K562 (cell line): ENCODE measurements around the gene IFT27. TPM values are rescaled to one million over a fixed set of nuclear protein-coding genes. Genes with fewer than 3 reads are reported as not detected.

Experiments
- polyA plus RNA-seq, 8 experiments: library from polyadenylated mRNA; depleted of rRNA in 4 of 8; stranded (reverse) in 5 of 8; unstranded in 3 of 8; fragments of >200 nt; fragmentation: Nextera tagmentation in 2 of 8; fragmentation: Illumina TruSeq in 1 of 8; extraction: Ambion mirVana in 2 of 8; extraction: Trizol in 1 of 8; gene quantifications; 2 replicates each; pipeline versions ENCODE4 v1.2.1 to v1.2.3, GENCODE V29; 2011 to 2014; ENCODE audit warnings: inconsistent platforms in 1 of 8, missing spikeins in 1 of 8
- total RNA-seq, 7 experiments: library from RNA; depleted of rRNA in 6 of 7; stranded (reverse); fragments of >200 nt in 6 of 7; fragmentation: Illumina TruSeq in 2 of 7; extraction: Trizol in 2 of 7; gene quantifications; 2 replicates each; pipeline versions ENCODE4 v1.2.1 to v1.2.3, GENCODE V29; 2011 to 2021; ENCODE audit warnings: low replicate concordance in 1 of 7

IFT27 gene
- total and polyA plus RNA-seq, 9 of the 15 experiments (the other 6 are each of a cell fraction or from before 2014, with no cell fraction given): 0.01 to 1.4 (median 0.14) TPM; not detected in 1

Other genes starting within 250 kb of the IFT27 start
- 279 and 290 TPM in 2 replicates for gene EIF3D, start 247.0 kb downstream of the IFT27 start, total RNA-seq (2014; rRNA removed)
- 256 and 278 TPM in 2 replicates for gene EIF3D, start 247.0 kb downstream of the IFT27 start, total RNA-seq (2014; rRNA removed; fragmentation: Illumina TruSeq; extraction: Trizol)
- 265 and 279 TPM in 2 replicates for gene EIF3D, start 247.0 kb downstream of the IFT27 start, total RNA-seq (2015; rRNA removed; fragmentation: Illumina TruSeq; extraction: Trizol)
- 191 and 207 TPM in 2 replicates for gene EIF3D, start 247.0 kb downstream of the IFT27 start, total RNA-seq (2021)
- gene EIF3D, start 247.0 kb downstream of the IFT27 start, polyA plus RNA-seq (2011; rRNA removed): 397 and 422 TPM in 2 replicates
- 368 and 398 TPM in 2 replicates for gene EIF3D, start 247.0 kb downstream of the IFT27 start, polyA plus RNA-seq (2014; fragmentation: Illumina TruSeq; extraction: Trizol)
- 100 to 1,000 TPM; 199 to 351 TPM for gene EIF3D, start 247.0 kb downstream of the IFT27 start, polyA plus RNA-seq (2014; fragmentation: Nextera tagmentation; extraction: Ambion mirVana)
- gene EIF3D, start 247.0 kb downstream of the IFT27 start, polyA plus RNA-seq (2014; rRNA removed): 278 and 293 TPM in 2 replicates
- not detected in 2 replicates for gene CACNG2, start 72.4 kb downstream of the IFT27 start, total RNA-seq (2014; rRNA removed)
- not detected in 2 replicates for gene CACNG2, start 72.4 kb downstream of the IFT27 start, total RNA-seq (2014; rRNA removed; fragmentation: Illumina TruSeq; extraction: Trizol)
- gene CACNG2, start 72.4 kb downstream of the IFT27 start, total RNA-seq (2015; rRNA removed; fragmentation: Illumina TruSeq; extraction: Trizol): not detected in 2 replicates
- gene CACNG2, start 72.4 kb downstream of the IFT27 start, total RNA-seq (2021): not detected in 2 replicates
- not detected in 2 replicates for gene CACNG2, start 72.4 kb downstream of the IFT27 start, polyA plus RNA-seq (2011; rRNA removed)
- gene CACNG2, start 72.4 kb downstream of the IFT27 start, polyA plus RNA-seq (2014; fragmentation: Illumina TruSeq; extraction: Trizol): not detected in 2 replicates
- gene CACNG2, start 72.4 kb downstream of the IFT27 start, polyA plus RNA-seq (2014; fragmentation: Nextera tagmentation; extraction: Ambion mirVana): not detected
- not detected in 2 replicates for gene CACNG2, start 72.4 kb downstream of the IFT27 start, polyA plus RNA-seq (2014; rRNA removed)
- gene PVALB, start 40.9 kb upstream of the IFT27 start, total RNA-seq (2014; rRNA removed): not detected in 2 replicates
- not detected in 2 replicates for gene PVALB, start 40.9 kb upstream of the IFT27 start, total RNA-seq (2014; rRNA removed; fragmentation: Illumina TruSeq; extraction: Trizol)
- gene PVALB, start 40.9 kb upstream of the IFT27 start, total RNA-seq (2015; rRNA removed; fragmentation: Illumina TruSeq; extraction: Trizol): not detected in 2 replicates
- not detected in 2 replicates for gene PVALB, start 40.9 kb upstream of the IFT27 start, total RNA-seq (2021)
- gene PVALB, start 40.9 kb upstream of the IFT27 start, polyA plus RNA-seq (2011; rRNA removed): not detected in 2 replicates
- not detected in 2 replicates for gene PVALB, start 40.9 kb upstream of the IFT27 start, polyA plus RNA-seq (2014; fragmentation: Illumina TruSeq; extraction: Trizol)
- not detected for gene PVALB, start 40.9 kb upstream of the IFT27 start, polyA plus RNA-seq (2014; fragmentation: Nextera tagmentation; extraction: Ambion mirVana)
- not detected in 2 replicates for gene PVALB, start 40.9 kb upstream of the IFT27 start, polyA plus RNA-seq (2014; rRNA removed)
- 0.53 and 0.95 TPM in 2 replicates for gene NCF4, start 84.9 kb upstream of the IFT27 start, total RNA-seq (2014; rRNA removed)
- 0.13 and 0.33 TPM in 2 replicates for gene NCF4, start 84.9 kb upstream of the IFT27 start, total RNA-seq (2014; rRNA removed; fragmentation: Illumina TruSeq; extraction: Trizol)
- gene NCF4, start 84.9 kb upstream of the IFT27 start, total RNA-seq (2015; rRNA removed; fragmentation: Illumina TruSeq; extraction: Trizol): 0.58 and 0.79 TPM in 2 replicates
- gene NCF4, start 84.9 kb upstream of the IFT27 start, total RNA-seq (2021): 0.18 and 0.56 TPM in 2 replicates
- 0.42 and 0.87 TPM in 2 replicates for gene NCF4, start 84.9 kb upstream of the IFT27 start, polyA plus RNA-seq (2011; rRNA removed)
- 0.55 and 0.66 TPM in 2 replicates for gene NCF4, start 84.9 kb upstream of the IFT27 start, polyA plus RNA-seq (2014; fragmentation: Illumina TruSeq; extraction: Trizol)
- under 1 TPM; 0.04 to 0.15 TPM for gene NCF4, start 84.9 kb upstream of the IFT27 start, polyA plus RNA-seq (2014; fragmentation: Nextera tagmentation; extraction: Ambion mirVana)
- 0.20 and 0.42 TPM in 2 replicates for gene NCF4, start 84.9 kb upstream of the IFT27 start, polyA plus RNA-seq (2014; rRNA removed)
- gene CSF2RB, start 137.5 kb upstream of the IFT27 start, total RNA-seq (2014; rRNA removed): 0.36 and 0.61 TPM in 2 replicates
- gene CSF2RB, start 137.5 kb upstream of the IFT27 start, total RNA-seq (2014; rRNA removed; fragmentation: Illumina TruSeq; extraction: Trizol): 0.26 and 0.29 TPM in 2 replicates
- gene CSF2RB, start 137.5 kb upstream of the IFT27 start, total RNA-seq (2015; rRNA removed; fragmentation: Illumina TruSeq; extraction: Trizol): 0.62 and 0.72 TPM in 2 replicates
- 0.60 and 1.0 TPM in 2 replicates for gene CSF2RB, start 137.5 kb upstream of the IFT27 start, total RNA-seq (2021)
- gene CSF2RB, start 137.5 kb upstream of the IFT27 start, polyA plus RNA-seq (2011; rRNA removed): 0.04 and 0.16 TPM in 2 replicates
- gene CSF2RB, start 137.5 kb upstream of the IFT27 start, polyA plus RNA-seq (2014; fragmentation: Illumina TruSeq; extraction: Trizol): 0.54 and 0.62 TPM in 2 replicates
- under 1 TPM; 0.06 to 0.07 TPM for gene CSF2RB, start 137.5 kb upstream of the IFT27 start, polyA plus RNA-seq (2014; fragmentation: Nextera tagmentation; extraction: Ambion mirVana)
- 0.54 and 0.74 TPM in 2 replicates for gene CSF2RB, start 137.5 kb upstream of the IFT27 start, polyA plus RNA-seq (2014; rRNA removed)
- 26.7 and 26.9 TPM in 2 replicates for gene TST, start 243.3 kb upstream of the IFT27 start, total RNA-seq (2014; rRNA removed)
- 4.1 and 5.7 TPM in 2 replicates for gene TST, start 243.3 kb upstream of the IFT27 start, total RNA-seq (2014; rRNA removed; fragmentation: Illumina TruSeq; extraction: Trizol)
- gene TST, start 243.3 kb upstream of the IFT27 start, total RNA-seq (2015; rRNA removed; fragmentation: Illumina TruSeq; extraction: Trizol): 12.4 and 13.1 TPM in 2 replicates
- gene TST, start 243.3 kb upstream of the IFT27 start, total RNA-seq (2021): 23.1 and 23.8 TPM in 2 replicates
- 14.0 and 18.6 TPM in 2 replicates for gene TST, start 243.3 kb upstream of the IFT27 start, polyA plus RNA-seq (2011; rRNA removed)
- 7.7 and 14.4 TPM in 2 replicates for gene TST, start 243.3 kb upstream of the IFT27 start, polyA plus RNA-seq (2014; fragmentation: Illumina TruSeq; extraction: Trizol)
- 1 to 10 TPM; 1.4 to 4.3 TPM for gene TST, start 243.3 kb upstream of the IFT27 start, polyA plus RNA-seq (2014; fragmentation: Nextera tagmentation; extraction: Ambion mirVana)
- 19.7 and 26.1 TPM in 2 replicates for gene TST, start 243.3 kb upstream of the IFT27 start, polyA plus RNA-seq (2014; rRNA removed)
- 104 and 117 TPM in 2 replicates for gene MPST, start 243.6 kb upstream of the IFT27 start, total RNA-seq (2014; rRNA removed)
- 6.7 and 8.1 TPM in 2 replicates for gene MPST, start 243.6 kb upstream of the IFT27 start, total RNA-seq (2014; rRNA removed; fragmentation: Illumina TruSeq; extraction: Trizol)
- gene MPST, start 243.6 kb upstream of the IFT27 start, total RNA-seq (2015; rRNA removed; fragmentation: Illumina TruSeq; extraction: Trizol): 24.3 and 25.3 TPM in 2 replicates
- gene MPST, start 243.6 kb upstream of the IFT27 start, total RNA-seq (2021): 66.8 and 68.2 TPM in 2 replicates
- 24.8 and 34.6 TPM in 2 replicates for gene MPST, start 243.6 kb upstream of the IFT27 start, polyA plus RNA-seq (2011; rRNA removed)
- 11.2 and 24.8 TPM in 2 replicates for gene MPST, start 243.6 kb upstream of the IFT27 start, polyA plus RNA-seq (2014; fragmentation: Illumina TruSeq; extraction: Trizol)
- gene MPST, start 243.6 kb upstream of the IFT27 start, polyA plus RNA-seq (2014; fragmentation: Nextera tagmentation; extraction: Ambion mirVana): 1 to 10 TPM in 1 of 2 experiments, under 1 TPM in 1; 0.65 to 1.3 TPM
- gene MPST, start 243.6 kb upstream of the IFT27 start, polyA plus RNA-seq (2014; rRNA removed): 78.5 and 88.1 TPM in 2 replicates